ENCODE measurements around the gene TAPBP.
"Not testable (repeated sequence)": the region's sequence is repeated elsewhere in the genome, so short reads cannot be mapped to it uniquely, and the experiment has no call there.

TAPBP gene

GRCh38 chr6:33295621-33296369, 18.1 kb downstream of the TAPBP start:
- no peak for DNase-seq

- no peak for DNase-seq
These were observed 19.6 kb downstream of the TAPBP start for GRCh38 chr6:33294086-33294823.

- no peak for DNase-seq
These were observed 20.7 kb downstream of the TAPBP start for GRCh38 chr6:33292996-33293682.

DNA sequence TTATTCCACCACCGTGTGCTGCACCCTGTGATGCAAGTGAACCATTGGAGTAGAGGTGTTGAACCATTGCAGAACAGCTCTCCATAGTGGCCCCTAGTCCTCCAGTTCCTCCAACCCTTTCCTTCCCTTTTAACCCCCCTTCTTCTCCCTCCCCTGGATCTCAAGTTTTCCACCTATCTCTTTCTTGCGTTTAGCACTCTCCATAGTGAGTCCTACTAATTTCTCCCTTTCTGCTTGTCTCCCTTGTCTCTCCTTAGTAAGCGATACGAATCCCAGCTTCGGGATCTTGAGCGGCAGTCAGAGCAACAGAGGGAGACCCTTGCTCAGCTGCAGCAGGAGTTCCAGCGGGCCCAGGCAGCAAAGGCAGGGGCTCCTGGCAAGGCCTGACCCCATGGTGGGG, 23.4 kb downstream of the TAPBP start:
- no peak for DNase-seq

DNA sequence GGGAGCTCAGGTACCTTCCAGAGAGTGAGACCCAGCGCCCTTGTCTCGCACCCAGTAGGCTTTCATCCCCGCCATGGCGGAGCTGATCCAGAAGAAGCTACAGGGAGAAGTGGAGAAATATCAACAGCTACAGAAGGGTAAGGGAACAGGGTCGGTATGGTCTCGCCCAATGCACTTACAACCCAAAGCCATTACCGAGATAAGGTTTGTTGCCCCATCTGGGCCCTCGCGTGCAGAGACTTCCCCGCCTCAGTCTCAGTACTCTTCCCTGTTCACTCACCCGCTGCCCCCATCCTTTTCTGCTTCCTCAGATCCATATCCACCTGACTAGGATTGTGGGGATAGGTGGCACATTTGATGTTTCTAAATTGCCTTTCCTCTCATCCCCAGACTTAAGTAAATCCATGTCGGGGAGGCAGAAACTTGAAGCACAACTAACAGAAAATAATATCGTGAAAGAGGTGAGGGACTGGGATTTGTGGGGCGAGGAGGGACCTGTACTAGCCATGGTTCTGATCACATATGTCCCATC, 24.0 kb downstream of the TAPBP start:
- no peak for DNase-seq

- DNase-seq = peak; percentile 88
These were observed 24.7 kb downstream of the TAPBP start, which contains the start of the genes PFDN6 and WDR46 for GRCh38 chr6:33288921-33289783. TSS of gene PFDN6 (plus strand) at chr6:33289601. CDS start at chr6:33289857, 256 bp downstream. TSS of gene WDR46 (minus strand) at chr6:33289239. CDS start at chr6:33289170, 69 bp downstream.

GRCh38 chr6:33288141-33288920, 25.5 kb downstream of the TAPBP start:
- no peak for DNase-seq

GRCh38 chr6:33286946-33287914, 26.6 kb downstream of the TAPBP start:
- no peak for DNase-seq

DNA sequence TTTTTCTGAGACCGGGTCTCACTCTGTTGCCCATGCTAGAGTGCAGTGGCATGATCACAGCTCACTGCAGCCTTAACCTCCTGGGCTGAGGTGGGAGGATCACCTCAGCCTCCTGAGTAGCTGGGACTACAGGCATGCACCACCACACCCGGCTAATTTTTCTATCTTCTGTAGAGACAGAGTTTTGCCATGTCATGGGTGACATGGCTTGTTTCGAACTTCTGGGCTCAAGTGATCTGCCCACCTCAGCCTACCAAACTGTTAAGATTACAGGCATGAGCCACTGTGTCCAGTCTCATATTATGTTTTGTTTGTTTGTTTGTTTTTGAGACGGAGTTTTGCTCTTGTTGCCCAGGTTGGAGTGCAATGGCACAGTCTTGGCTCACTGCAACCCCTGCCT, 28.7 kb downstream of the TAPBP start:
- DNase-seq = not testable (repeated sequence)

DNA sequence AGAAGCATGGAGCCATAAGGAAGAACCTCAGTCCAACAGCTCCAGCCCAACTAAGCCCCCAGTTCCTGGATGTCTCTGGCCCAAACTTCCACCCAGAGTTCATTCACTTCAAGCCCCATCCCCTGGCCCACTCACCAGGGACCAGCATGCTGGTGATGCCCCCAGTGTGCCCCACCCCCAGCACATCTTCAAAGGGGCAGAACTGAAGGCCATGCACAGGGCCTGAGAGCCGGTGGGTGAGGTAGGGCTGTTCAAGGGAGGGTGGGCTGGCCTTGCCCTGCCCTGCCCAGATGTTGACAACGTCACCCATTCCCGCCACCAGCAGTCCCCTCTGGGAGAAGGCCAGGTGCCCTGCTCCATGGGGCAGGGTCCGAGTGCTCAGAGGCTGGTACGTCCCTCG, 33.3 kb downstream of the TAPBP start:
- DNase-seq = no peak

DNA sequence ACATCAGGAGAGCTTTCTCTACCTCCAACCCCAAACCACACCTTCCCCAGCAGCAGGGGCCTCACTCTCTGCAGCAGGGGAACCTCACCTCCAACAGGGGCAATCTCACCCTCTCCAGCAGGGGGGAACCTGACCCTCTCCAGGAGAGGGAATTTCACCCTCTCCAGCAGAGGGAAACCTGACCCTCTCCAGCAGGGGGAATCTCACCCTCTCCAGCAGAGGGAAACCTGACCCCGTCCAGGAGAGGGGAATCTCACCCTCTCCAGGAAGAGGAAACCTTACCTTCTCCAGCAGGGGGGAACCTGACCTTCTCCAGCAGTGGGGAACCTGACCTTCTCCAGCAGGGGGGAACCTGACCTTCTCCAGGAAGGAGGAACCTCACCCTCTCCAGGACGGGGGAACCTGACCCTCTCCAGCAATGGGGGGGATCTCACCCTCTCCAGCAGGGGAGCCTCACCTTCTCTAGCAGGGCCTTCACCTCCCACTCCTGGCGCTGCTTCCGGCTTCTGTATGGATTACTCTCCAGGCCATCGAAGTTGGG, 33.8 kb downstream of the TAPBP start:
- DNase-seq = peak; percentile 62

GRCh38 chr6:33279257-33279695, 34.6 kb downstream of the TAPBP start:
- no peak for DNase-seq

DNA sequence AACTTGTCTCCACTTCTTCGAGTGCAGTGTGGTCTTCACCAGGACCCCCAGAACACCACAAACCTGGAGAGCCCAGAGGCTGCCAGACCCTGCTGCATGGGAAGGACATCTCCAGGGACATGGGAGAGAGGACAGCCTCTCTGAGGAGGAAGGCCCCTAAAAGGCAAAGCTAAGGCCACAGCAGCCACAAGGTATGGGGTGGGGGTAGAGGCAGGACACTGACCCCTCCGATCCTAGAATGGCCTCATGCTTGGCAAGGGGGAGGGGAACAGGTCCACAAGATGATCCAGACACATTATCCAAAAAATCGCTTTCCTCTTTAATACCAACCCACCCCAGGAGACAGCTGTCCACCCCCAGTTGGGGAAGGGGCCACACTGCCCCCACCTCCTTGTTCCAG, 35.1 kb downstream of the TAPBP start:
- no peak for DNase-seq

GRCh38 chr6:33278392-33278741, 35.5 kb downstream of the TAPBP start:
- no peak for DNase-seq

DNA sequence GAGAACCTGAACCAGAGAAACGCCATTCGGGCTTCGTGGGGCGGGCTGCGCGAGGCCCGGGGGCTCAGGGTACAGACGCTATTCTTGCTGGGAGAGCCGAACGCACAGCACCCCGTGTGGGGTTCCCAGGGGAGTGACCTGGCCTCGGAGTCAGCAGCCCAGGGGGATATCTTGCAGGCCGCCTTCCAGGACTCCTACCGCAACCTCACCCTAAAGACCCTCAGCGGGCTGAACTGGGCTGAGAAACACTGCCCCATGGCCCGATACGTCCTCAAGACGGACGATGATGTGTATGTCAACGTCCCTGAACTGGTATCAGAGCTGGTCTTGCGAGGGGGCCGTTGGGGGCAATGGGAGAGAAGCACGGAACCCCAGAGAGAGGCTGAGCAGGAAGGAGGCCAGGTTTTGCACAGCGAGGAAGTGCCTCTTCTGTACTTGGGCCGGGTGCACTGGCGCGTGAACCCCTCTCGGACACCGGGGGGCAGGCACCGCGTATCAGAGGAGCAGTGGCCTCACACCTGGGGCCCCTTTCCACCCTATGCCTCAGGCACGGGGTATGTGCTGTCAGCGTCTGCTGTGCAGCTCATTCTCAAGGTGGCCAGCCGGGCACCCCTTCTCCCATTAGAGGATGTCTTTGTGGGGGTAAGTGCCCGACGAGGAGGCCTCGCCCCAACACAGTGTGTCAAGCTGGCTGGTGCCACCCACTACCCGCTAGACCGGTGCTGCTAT, 36.1 kb downstream of the TAPBP start:
- peak; percentile 22 for DNase-seq

- DNase-seq = peak; percentile 76
These were observed 36.8 kb downstream of the TAPBP start, which contains the start of gene B3GALT4 for GRCh38 chr6:33276864-33277662. TSS of gene B3GALT4 (plus strand) at chr6:33277123. CDS start at chr6:33277420, 297 bp downstream.

GRCh38 chr6:33276581-33276863, 37.4 kb downstream of the TAPBP start:
- DNase-seq = peak; percentile 3

DNA sequence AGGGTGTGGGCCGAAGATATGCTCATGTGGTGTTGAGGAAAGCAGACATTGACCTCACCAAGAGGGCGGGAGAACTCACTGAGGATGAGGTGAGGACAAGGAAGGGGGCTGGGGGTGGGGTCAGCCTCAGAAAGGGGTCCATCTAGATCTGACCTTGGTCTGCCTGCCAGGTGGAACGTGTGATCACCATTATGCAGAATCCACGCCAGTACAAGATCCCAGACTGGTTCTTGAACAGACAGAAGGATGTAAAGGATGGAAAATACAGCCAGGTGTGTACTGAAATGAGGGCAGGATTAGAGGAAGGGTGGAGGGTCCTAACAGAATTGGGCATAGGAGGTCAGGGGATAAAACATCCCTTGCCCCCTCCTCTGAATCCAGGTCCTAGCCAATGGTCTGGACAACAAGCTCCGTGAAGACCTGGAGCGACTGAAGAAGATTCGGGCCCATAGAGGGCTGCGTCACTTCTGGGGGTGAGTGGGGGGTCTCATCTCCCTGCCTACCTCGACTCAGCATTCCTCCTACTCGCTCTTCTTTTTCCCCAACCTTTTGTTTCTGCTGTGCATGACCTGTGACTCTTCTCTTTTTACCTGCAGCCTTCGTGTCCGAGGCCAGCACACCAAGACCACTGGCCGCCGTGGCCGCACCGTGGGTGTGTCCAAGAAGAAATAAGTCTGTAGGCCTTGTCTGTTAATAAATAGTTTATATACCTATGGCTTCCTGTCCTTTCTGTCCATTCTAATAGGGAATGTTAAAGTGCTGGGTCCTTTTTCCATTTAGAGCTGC, 37.9 kb downstream of the TAPBP start:
- not testable (repeated sequence) for DNase-seq
